HEK293 (cell line): ENCODE data around the gene PXDC1.
"Not testable (repeated sequence)": the region's sequence is repeated elsewhere in the genome, so short reads cannot be mapped to it uniquely, and the experiment has no call there.

Experiments
- CTCF ChIA-PET: fragments of 350-600 bp; formaldehyde crosslinking; extraction: SDS; loops from one replicate; lab custom pipeline; 2021; ENCODE audit warnings: antibody characterized with exemption; lab: Yijun Ruan, JAX
- POLR2A ChIA-PET: fragments of 300-600 bp; formaldehyde crosslinking; extraction: SDS; loops from one replicate; lab custom pipeline; 2020; ENCODE audit warnings: antibody characterized with exemption, inconsistent platforms; lab: Yijun Ruan, JAX
- H3K27ac ChIP-seq: fragments of 200-500 bp; sonication (Bioruptor generic); 2 replicates; pipeline ENCODE4 v1.5.1; 2014; ENCODE audit warnings: low read depth, low read length, control low read depth, inconsistent platforms; ENCODE audit errors: extremely low read depth
- H3K36me3 ChIP-seq, 2 experiments: fragments of 200-500 bp in 1 of 2; sonication (Bioruptor generic) in 1 of 2; 1 replicate in 1 of 2; 2 replicates in 1 of 2; pipeline ENCODE4 v1.5.1; 2014 to 2017; ENCODE audit warnings: inconsistent platforms in 2 of 2, low read length in 2 of 2; ENCODE audit not compliant: control insufficient read depth in 2 of 2, insufficient read depth in 1 of 2
- H3K4me1 ChIP-seq: fragments of 200-500 bp; sonication (Bioruptor generic); 2 replicates; pipeline ENCODE4 v1.5.1; 2014; ENCODE audit warnings: mild to moderate bottlenecking, low read length, inconsistent platforms; ENCODE audit not compliant: control insufficient read depth, insufficient read depth
- H3K4me3 ChIP-seq: 2 replicates; pipeline ENCODE4 v1.5.1; 2011; ENCODE audit warnings: low read depth, mild to moderate bottlenecking, control low read depth, low read length, moderate library complexity
- H3K9me3 ChIP-seq: fragments of 200-500 bp; sonication (Bioruptor generic); 2 replicates; pipeline ENCODE4 v1.5.1; 2014; ENCODE audit warnings: low read depth, low read length, inconsistent platforms; ENCODE audit not compliant: control insufficient read depth, insufficient read depth
- TSHZ1 ChIP-seq: fragments of 450-650 bp; formaldehyde crosslinking; IDR thresholded peaks from 2 replicates; pipeline ENCODE4 v1.5.1; 2016; ENCODE audit warnings: missing biosample characterization, missing genetic modification characterization, borderline replicate concordance
- ZBTB7A ChIP-seq: fragments of 450-650 bp; formaldehyde crosslinking; IDR thresholded peaks from 2 replicates; pipeline ENCODE4 v1.5.1; 2016; ENCODE audit warnings: low read depth, missing biosample characterization, missing genetic modification characterization
- ZFP37 ChIP-seq: fragments of 450-650 bp; formaldehyde crosslinking; IDR thresholded peaks from 2 replicates; pipeline ENCODE4 v1.5.1; 2016; ENCODE audit warnings: missing biosample characterization, missing genetic modification characterization
- ZNF132 ChIP-seq: fragments of 450-650 bp; formaldehyde crosslinking; IDR thresholded peaks from 2 replicates; pipeline ENCODE4 v1.5.1; 2017; ENCODE audit warnings: missing biosample characterization, missing genetic modification characterization, borderline replicate concordance
- ZNF2 ChIP-seq: fragments of 450-650 bp; formaldehyde crosslinking; IDR thresholded peaks from 2 replicates; pipeline ENCODE4 v1.5.1; 2016; ENCODE audit warnings: missing biosample characterization, missing genetic modification characterization
- ZNF274 ChIP-seq, 2 experiments: fragments of 200-500 bp in 1 of 2; fragments of 450-650 bp in 1 of 2; sonication (Bioruptor generic) in 1 of 2; formaldehyde crosslinking in 1 of 2; IDR thresholded peaks; 2 replicates each; pipeline versions ENCODE4 v1.5.1 to v1.6.1; 2014 to 2016; ENCODE audit warnings: borderline replicate concordance in 1 of 2, inconsistent platforms in 1 of 2, low read length in 1 of 2, missing biosample characterization in 1 of 2, missing genetic modification characterization in 1 of 2
- ZNF280C ChIP-seq: fragments of 450-650 bp; formaldehyde crosslinking; IDR thresholded peaks from 2 replicates; pipeline ENCODE4 v1.5.1; 2016; ENCODE audit warnings: missing biosample characterization, missing genetic modification characterization
- ZNF354C ChIP-seq: fragments of 450-650 bp; formaldehyde crosslinking; IDR thresholded peaks from 2 replicates; pipeline ENCODE4 v1.5.1; 2016; ENCODE audit warnings: missing biosample characterization, missing genetic modification characterization, low read depth, borderline replicate concordance
- ZNF548 ChIP-seq: fragments of 450-650 bp; formaldehyde crosslinking; IDR thresholded peaks from 2 replicates; pipeline ENCODE4 v1.5.1; 2016; ENCODE audit warnings: missing biosample characterization, missing genetic modification characterization
- ZNF639 ChIP-seq: fragments of 450-650 bp; formaldehyde crosslinking; IDR thresholded peaks from 2 replicates; pipeline ENCODE4 v1.5.1; 2016; ENCODE audit warnings: missing biosample characterization, missing genetic modification characterization
- ZNF664 ChIP-seq: fragments of 450-650 bp; formaldehyde crosslinking; IDR thresholded peaks from 2 replicates; pipeline ENCODE4 v1.5.1; 2016; ENCODE audit warnings: missing biosample characterization, missing genetic modification characterization
- ZNF704 ChIP-seq: fragments of 450-650 bp; formaldehyde crosslinking; IDR thresholded peaks from 2 replicates; pipeline ENCODE4 v1.5.1; 2016; ENCODE audit warnings: missing biosample characterization, missing genetic modification characterization
- TF ChIP-seq, protein P1 (sequence below): fragments of 450-650 bp; formaldehyde crosslinking; IDR thresholded peaks from 2 replicates; pipeline ENCODE4 v1.5.1; 2016; ENCODE audit warnings: missing biosample characterization, missing genetic modification characterization

PXDC1 gene

DNA sequence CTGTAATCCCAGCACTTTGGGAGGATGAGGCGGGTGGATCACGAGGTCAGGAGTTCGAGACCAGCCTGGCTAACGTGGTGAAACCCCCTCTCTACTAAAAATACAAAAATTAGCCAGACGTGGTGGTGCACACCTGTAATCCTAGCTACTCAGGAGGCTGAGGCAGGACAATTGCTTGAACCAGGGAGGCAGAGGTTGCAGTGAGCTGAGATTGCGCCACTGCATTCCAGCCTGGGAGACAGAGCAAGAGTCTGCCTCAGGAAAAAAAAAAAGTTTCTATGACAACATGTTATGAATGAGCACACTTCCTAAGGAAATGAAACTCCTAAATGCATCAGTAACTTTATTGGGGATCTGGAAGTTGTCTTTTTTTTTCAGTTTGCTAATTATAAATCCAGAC is 16.0 kb upstream of the PXDC1 start:
- H3K4me3 ChIP-seq, H3K4me1 ChIP-seq, H3K9me3 ChIP-seq, H3K36me3 ChIP-seq, H3K27ac ChIP-seq: not testable (repeated sequence)
- peak; percentile 20; the same call in 1 of the 2 replicates for TF ChIP-seq ZNF548 (tag by site-specific recombination)
- CTCF ChIA-PET, result interaction anchor here (0.7 to 1.1 kb wide), 3 partner anchors 12 to 81 kb away, joined by 3 to 4 read pairs (median 3); partner anchors contain the start of gene FAM50B
- POLR2A ChIA-PET, result interaction anchor here (1.4 kb wide), 1 partner anchor 18 kb away, joined by 3 read pairs; no protein-coding TSS in a partner anchor

DNA sequence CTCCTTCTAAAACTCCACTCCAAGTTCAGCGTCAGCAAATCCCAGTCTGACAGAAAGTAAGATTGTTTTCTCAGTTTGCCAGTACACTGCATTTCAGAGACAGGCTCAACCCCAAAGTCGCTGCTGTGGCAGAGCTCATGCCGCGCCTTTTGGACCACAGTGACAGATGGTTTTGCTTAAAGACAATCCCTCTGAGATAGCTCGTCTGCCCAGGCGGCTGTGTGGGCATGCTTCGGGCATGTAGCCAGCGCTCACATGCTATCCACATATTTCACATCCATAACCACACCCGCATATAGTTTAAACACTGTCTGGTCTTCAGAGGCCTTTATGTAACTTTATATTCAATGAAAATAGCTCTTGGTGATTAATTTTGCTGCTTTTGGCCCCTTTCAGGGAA is 14.7 kb upstream of the PXDC1 start:
- H3K4me1 ChIP-seq, result no peaks in the 10 kb centered on the region
- no peak overlapping the region for H3K27ac ChIP-seq
- TF ChIP-seq ZNF2 (tag by site-specific recombination), result no peak
- TF ChIP-seq ZBTB7A, result no peak
- TF ChIP-seq ZNF354C (tag by site-specific recombination), result no peak
- TF ChIP-seq ZFP37, result no peak
- TF ChIP-seq, protein P1, sequence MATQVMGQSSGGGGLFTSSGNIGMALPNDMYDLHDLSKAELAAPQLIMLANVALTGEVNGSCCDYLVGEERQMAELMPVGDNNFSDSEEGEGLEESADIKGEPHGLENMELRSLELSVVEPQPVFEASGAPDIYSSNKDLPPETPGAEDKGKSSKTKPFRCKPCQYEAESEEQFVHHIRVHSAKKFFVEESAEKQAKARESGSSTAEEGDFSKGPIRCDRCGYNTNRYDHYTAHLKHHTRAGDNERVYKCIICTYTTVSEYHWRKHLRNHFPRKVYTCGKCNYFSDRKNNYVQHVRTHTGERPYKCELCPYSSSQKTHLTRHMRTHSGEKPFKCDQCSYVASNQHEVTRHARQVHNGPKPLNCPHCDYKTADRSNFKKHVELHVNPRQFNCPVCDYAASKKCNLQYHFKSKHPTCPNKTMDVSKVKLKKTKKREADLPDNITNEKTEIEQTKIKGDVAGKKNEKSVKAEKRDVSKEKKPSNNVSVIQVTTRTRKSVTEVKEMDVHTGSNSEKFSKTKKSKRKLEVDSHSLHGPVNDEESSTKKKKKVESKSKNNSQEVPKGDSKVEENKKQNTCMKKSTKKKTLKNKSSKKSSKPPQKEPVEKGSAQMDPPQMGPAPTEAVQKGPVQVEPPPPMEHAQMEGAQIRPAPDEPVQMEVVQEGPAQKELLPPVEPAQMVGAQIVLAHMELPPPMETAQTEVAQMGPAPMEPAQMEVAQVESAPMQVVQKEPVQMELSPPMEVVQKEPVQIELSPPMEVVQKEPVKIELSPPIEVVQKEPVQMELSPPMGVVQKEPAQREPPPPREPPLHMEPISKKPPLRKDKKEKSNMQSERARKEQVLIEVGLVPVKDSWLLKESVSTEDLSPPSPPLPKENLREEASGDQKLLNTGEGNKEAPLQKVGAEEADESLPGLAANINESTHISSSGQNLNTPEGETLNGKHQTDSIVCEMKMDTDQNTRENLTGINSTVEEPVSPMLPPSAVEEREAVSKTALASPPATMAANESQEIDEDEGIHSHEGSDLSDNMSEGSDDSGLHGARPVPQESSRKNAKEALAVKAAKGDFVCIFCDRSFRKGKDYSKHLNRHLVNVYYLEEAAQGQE (tag by site-specific recombination), result no peak
- no peak for TF ChIP-seq ZNF639 (tag by site-specific recombination)
- no peak for TF ChIP-seq ZNF274 (IDR thresholded peaks at IDR 0.05; ENCODE audit: low read length)
- no peak for TF ChIP-seq ZNF274 (tag by site-specific recombination; IDR thresholded peaks at IDR 0.05; ENCODE audit: borderline replicate concordance)
- no peak for TF ChIP-seq ZNF280C
- no peak for TF ChIP-seq ZNF664
- no peak for TF ChIP-seq ZNF704 (tag by site-specific recombination)
- no peaks in the 10 kb centered on the region for H3K36me3 ChIP-seq
- H3K4me3 ChIP-seq, result no peak overlapping the region
- ChIA-PET POLR2A (interaction anchor here (1.4 kb wide), 1 partner anchor 17 kb away, joined by 3 read pairs; no protein-coding TSS in a partner anchor), CTCF (interaction anchor here (0.6 kb wide), 1 partner anchor 178 kb away, joined by 3 read pairs; no protein-coding TSS in a partner anchor)
- no peaks in the 10 kb centered on the region for H3K9me3 ChIP-seq

GRCh38 chr6:3765415-3765814 is 13.9 kb upstream of the PXDC1 start:
- CTCF ChIA-PET, result no interaction called here
- Histone ChIP-seq H3K36me3 (no peaks in the 10 kb centered on the region), H3K27ac (no peak overlapping the region), H3K9me3 (no peaks in the 10 kb centered on the region), H3K4me3 (no peak overlapping the region), H3K4me1 (no peaks in the 10 kb centered on the region)
- POLR2A ChIA-PET, result no interaction called here
- TF ChIP-seq ZNF548 (tag by site-specific recombination) (no peak), ZNF132 (tag by site-specific recombination) (no peak), TSHZ1 (tag by site-specific recombination) (no peak)
